HEK293T (cell line): ENCODE measurements around the gene KCNQ5.

Experiments used
- ARNT ChIP-seq: fragments of 450-650 bp; IDR thresholded peaks from 2 replicates; pipeline ENCODE4 v1.6.1; 2017; ENCODE audit warnings: mild to moderate bottlenecking
- BHLHE40 ChIP-seq: fragments of 450-650 bp; IDR thresholded peaks from 2 replicates; pipeline ENCODE4 v1.6.1; 2016; ENCODE audit warnings: mild to moderate bottlenecking, moderate library complexity, borderline replicate concordance
- CTBP1 ChIP-seq: fragments of 450-650 bp; IDR thresholded peaks from 2 replicates; pipeline ENCODE4 v1.6.1; 2016; ENCODE audit warnings: borderline replicate concordance
- FOXA1 ChIP-seq: fragments of 450-650 bp; IDR thresholded peaks from 2 replicates; pipeline ENCODE4 v1.6.1; 2016; ENCODE audit warnings: mild to moderate bottlenecking
- FOXK2 ChIP-seq: fragments of 450-650 bp; IDR thresholded peaks from 2 replicates; pipeline ENCODE4 v1.6.1; 2016; ENCODE audit warnings: mild to moderate bottlenecking
- FOXM1 ChIP-seq: fragments of 450-650 bp; IDR thresholded peaks from 2 replicates; pipeline ENCODE4 v1.6.1; 2017; ENCODE audit warnings: mild to moderate bottlenecking, borderline replicate concordance
- LEF1 ChIP-seq: fragments of 450-650 bp; IDR thresholded peaks from 2 replicates; pipeline ENCODE4 v1.6.1; 2017; ENCODE audit warnings: mild to moderate bottlenecking, borderline replicate concordance
- NFRKB ChIP-seq: fragments of 450-650 bp; IDR thresholded peaks from 2 replicates; pipeline ENCODE4 v1.6.1; 2016; ENCODE audit warnings: mild to moderate bottlenecking, moderate library complexity
- SP1 ChIP-seq: fragments of 450-650 bp; IDR thresholded peaks from 2 replicates; pipeline ENCODE4 v1.6.1; 2017
- SUZ12 ChIP-seq: fragments of 450-650 bp; IDR thresholded peaks from 2 replicates; pipeline ENCODE4 v1.6.1; 2016; ENCODE audit warnings: mild to moderate bottlenecking
- ZNF384 ChIP-seq: fragments of 450-650 bp; IDR thresholded peaks from 2 replicates; pipeline ENCODE4 v1.6.1; 2016
- TF ChIP-seq, protein P1 (sequence below): fragments of 450-650 bp; IDR thresholded peaks from 2 replicates; pipeline ENCODE4 v1.6.1; 2016

- no peak for TF ChIP-seq ARNT
- TF ChIP-seq FOXK2 = no peak
- no peak for TF ChIP-seq NFRKB
- TF ChIP-seq SP1 = no peak
- no peak for TF ChIP-seq BHLHE40
- no peak for TF ChIP-seq LEF1
- TF ChIP-seq ZNF384 = no peak
- no peak for TF ChIP-seq FOXA1
- no peak for TF ChIP-seq FOXM1
- no peak for TF ChIP-seq CTBP1
- TF ChIP-seq, protein P1, sequence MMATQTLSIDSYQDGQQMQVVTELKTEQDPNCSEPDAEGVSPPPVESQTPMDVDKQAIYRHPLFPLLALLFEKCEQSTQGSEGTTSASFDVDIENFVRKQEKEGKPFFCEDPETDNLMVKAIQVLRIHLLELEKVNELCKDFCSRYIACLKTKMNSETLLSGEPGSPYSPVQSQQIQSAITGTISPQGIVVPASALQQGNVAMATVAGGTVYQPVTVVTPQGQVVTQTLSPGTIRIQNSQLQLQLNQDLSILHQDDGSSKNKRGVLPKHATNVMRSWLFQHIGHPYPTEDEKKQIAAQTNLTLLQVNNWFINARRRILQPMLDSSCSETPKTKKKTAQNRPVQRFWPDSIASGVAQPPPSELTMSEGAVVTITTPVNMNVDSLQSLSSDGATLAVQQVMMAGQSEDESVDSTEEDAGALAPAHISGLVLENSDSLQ = no peak
- no peak for TF ChIP-seq SUZ12
Observed at GRCh38 chr6:72588155-72588554, 33.7 kb upstream of the KCNQ5 start.
